GM21367 (cell line): ENCODE results near the gene KCNG4.
"Not testable (repeated sequence)": the region's sequence is repeated elsewhere in the genome, so short reads cannot be mapped to it uniquely, and the experiment has no call there.

Source experiments
- ATAC-seq: cut with Tn5 transposase; IDR thresholded peaks from one replicate; pipeline ENCODE4 v1.9.1; 2021; ENCODE audit not compliant: unreplicated experiment

Gene KCNG4

GRCh38 chr16:84236671-84237070 lies 3.1 kb downstream of the KCNG4 start:
- ATAC-seq, result no peak

DNA sequence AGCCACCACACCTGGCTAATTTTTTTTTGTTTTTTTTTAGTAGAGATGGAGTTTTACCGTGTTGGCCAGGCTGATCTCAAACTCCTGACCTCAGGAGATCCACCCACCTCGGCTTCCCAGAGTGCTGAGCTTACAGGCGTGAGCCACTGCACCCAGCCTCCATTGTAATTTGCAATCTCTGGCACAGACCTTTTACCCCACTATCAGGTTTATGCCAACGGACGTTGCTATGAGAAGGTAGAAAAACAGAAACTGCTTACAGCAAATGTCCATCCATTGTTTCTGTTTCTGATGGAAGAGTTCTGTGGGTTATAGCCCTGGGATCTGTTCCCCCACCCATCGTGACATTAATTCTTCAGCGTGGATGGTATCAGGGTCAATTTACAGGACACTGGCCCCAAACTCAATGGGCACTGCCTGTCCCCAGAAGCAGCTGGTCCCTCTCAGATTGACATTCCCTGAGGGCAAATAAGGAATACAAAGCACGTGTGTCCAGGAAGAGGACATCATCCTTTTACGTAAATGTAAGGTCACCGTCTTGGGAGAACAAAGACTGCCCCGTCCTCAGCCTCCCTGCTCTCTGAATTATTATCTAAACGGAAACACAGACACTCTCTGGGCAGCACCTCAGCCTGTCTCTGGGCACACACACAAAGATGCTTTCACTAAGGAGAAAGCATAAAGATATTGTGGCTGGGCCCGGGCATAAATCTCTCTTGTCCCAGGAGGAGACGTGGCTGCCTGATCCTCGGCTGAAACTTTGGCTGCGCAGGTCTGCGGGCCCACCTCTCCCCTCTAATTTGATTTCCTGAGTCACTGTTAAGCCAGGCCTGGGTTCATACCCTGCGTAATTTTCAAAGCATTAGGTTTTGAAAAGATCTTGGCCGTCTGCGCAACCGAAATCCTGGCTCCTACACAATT lies 5.2 kb downstream of the KCNG4 start:
- no peak for ATAC-seq

- ATAC-seq, result no peak
These were observed 6.1 kb downstream of the KCNG4 start for GRCh38 chr16:84233748-84234147.

DNA sequence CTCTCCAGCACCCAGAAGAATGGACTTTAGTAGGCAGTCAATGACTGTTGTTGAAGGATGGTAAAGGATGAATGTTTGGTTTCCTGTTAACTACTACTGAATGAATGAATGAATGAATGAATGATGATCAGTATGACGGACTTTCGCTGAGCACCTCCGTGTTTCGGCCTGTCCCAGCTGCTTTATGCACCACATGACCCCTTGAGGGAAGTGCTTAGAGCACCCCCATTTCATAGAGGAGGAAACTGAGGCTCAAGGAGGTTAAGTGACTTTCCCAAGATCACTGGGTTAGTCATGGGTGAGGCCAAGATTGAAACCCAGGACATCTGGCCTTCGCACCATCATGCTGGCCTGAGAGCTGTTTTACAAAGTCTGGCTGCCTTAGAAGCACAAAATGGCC lies 6.8 kb downstream of the KCNG4 start:
- ATAC-seq, result no peak

GRCh38 chr16:84232060-84232459 lies 7.8 kb downstream of the KCNG4 start:
- no peak for ATAC-seq

DNA sequence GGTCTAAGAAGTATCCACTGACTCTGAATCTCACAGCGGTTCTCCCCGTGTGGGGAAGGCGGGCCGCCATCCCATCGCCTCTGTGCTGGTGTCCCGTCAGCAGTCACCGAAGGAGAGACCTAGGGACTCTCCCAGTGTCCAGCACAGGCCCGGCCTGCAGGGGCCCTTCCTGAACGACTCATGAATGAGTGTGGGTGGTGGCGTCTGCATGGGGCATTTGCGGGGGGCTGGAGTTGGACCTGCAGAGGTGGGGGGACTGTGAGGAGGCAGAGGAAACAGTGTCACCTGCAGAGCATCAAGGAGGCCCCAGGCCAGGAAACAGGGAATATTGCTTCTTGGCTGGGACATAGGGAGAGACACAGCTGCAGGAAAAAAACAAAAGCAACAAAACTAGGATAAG lies 10.3 kb downstream of the KCNG4 start:
- no peak for ATAC-seq

GRCh38 chr16:84228256-84228838 lies 11.5 kb downstream of the KCNG4 start:
- ATAC-seq, result no peak

- no peak for ATAC-seq
These were observed 12.3 kb downstream of the KCNG4 start for GRCh38 chr16:84227548-84227947.

DNA sequence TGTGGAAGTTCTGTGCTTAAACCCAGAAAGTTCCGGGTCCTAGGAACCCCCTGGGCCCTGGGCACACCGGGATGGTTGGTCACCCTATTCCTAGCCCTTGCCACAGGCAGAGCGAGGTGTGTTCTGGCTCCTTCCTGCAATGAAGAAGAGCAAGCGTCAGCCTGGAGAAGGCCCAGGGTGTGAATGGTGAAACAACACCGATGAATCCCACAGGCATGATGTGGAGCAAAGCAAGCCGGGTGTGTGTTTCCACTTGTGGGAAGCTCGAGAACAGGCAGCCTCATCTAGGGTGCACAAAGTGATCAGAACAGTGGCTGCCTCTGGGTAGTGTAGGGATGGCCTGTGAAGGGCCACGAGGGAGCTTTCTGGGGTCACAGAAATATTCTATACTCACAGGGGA lies 13.8 kb downstream of the KCNG4 start:
- ATAC-seq, result no peak

GRCh38 chr16:84225571-84225970 lies 14.2 kb downstream of the KCNG4 start:
- no peak for ATAC-seq

- ATAC-seq, result no peak
These were observed 14.7 kb downstream of the KCNG4 start for GRCh38 chr16:84225126-84225525.

GRCh38 chr16:84224554-84224953 lies 15.3 kb downstream of the KCNG4 start:
- no peak for ATAC-seq

DNA sequence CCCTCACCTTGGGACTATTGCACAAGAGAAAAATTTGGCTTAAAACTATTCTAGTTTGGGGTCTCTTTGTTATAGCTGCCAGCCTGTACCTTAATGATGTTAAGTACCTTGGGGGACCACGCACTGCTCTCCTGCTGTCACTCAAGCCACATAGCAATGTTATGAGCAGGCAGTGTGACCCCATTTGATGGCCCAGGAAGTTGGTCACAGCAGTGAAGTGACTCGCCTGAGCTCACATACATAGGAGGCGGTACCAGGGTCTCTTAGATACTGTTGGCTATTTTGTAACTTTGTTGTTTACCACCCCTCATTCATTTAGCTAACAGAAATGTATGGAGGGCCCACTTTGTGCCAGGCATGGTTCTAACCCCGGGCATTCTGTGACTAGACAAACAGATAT lies 16.4 kb downstream of the KCNG4 start:
- no peak for ATAC-seq

GRCh38 chr16:84220851-84221250 lies 19.0 kb downstream of the KCNG4 start:
- no peak for ATAC-seq

- no peak for ATAC-seq
These were observed 20.9 kb downstream of the KCNG4 start for GRCh38 chr16:84218956-84219355.

DNA sequence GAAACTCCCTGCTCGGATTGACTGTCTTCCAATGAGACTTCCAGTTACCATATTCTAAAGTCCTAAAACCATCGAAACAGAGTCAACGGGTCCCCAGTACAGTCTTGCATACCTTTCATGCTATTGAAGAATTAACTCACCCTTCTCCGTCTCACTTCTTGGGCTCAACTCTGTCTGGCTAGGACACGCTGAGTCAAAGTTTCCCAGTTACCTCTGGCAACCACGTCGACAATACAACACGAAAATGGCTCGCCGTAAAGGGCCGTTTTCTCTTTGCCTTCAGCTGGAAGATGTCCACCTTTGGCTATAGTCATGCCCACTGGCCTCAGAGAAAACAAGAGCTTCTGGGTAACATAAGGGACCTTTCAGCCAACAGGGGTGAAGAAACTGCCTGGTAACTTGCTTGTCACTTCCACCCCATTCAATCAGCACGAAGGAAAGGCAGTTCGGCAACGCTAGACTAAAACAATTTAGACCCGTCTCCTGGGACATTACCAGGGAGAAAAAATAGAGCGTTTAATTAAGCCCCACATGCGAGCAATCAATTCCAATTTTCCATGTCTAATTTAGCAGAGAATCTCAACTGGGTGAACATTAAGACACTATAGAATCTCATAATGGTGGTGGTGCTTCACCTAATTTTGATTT lies 21.5 kb downstream of the KCNG4 start:
- no peak for ATAC-seq

DNA sequence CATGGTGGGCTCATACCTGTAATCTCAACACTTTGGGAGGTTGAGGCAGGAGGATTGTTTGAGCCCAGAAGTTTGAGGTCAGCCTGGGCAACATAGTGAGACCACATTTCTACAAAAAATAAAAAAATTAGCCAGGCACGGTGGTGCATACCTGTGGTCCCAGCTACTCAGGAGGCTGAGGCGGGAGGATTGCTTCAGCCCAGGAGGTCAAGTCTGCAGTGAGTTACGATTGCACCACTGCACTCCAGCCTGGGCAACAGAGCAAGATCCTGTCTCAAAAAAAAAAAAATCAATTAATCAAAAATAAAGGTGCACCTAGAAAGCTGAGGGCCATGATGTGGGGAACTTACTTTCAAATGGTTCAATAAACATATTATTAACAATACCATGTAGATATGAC lies 23.7 kb downstream of the KCNG4 start:
- not testable (repeated sequence) for ATAC-seq

- no peak for ATAC-seq
These were observed 24.3 kb downstream of the KCNG4 start for GRCh38 chr16:84215531-84215930.

DNA sequence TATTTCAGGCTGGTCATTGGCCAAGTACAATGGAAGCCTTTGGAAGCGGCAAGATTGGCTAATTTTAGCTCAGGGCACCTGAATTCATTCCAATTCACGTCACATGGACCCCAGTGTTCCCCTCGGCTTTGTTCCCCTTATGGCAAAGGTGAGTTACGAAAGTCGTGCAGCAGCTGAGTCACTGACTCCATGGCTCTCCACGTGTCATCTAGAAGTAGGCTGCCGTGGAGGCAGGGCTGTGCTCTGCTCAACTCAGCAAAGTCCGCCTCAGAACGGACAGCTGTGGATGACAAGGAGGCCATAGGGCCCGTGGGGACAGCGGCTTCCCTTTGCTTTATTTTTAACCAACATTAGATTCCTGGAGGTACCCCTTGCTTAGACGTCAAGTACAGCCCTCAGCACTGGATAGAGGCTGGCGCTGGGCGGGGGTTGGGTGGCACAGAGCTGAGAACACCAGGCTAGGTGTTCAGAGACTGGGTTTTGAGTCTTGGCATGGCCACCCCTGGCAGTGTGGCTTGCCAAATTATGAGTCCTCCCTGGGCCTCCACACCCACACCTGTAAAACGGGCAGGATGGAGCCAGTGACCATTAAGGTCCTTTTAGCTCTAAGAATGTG lies 25.3 kb downstream of the KCNG4 start:
- ATAC-seq, result no peak

- no peak for ATAC-seq
These were observed 27.2 kb downstream of the KCNG4 start for GRCh38 chr16:84212631-84213030.

- ATAC-seq, result no peak
These were observed 27.7 kb downstream of the KCNG4 start for GRCh38 chr16:84212154-84212553.

DNA sequence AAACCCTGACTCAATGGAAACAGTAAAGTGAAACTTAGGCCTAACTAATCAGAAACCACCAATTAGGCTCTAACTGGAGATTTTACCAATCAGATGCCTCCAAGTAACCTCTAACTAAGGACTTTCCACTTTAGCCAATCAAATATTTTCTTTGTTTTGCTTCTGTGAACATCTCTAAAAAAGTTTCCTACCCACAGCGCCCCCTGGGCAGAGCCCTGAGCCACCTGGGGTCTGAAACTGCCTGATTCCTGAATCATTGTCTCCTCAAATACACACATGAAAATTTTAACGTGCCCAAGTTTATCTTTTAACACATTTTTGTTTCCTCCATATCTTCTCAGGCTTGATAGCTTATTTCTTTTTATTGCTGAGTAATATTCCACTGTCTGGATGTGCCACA lies 29.8 kb downstream of the KCNG4 start:
- no peak for ATAC-seq
